Cortex of kidney (tissue), 1 donor: Measurements from ENCODE around the gene CUL3.
A peak's percentile ranks its signal among the peaks of the same experiment; 100 is the strongest.
"Not testable (repeated sequence)": the region's sequence is repeated elsewhere in the genome, so short reads cannot be mapped to it uniquely, and the experiment has no call there.

Experiments
- DNase-seq: peaks from one replicate; lab custom pipeline; 2025; lab: John Stamatoyannopoulos, UW

The CUL3 gene

GRCh38 chr2:224585211-224586088 lies at the start of gene CUL3:
Gene CUL3, minus strand, starts transcription at chr2:224585363. Its CDS starts 354 bp downstream, at chr2:224585009.
- peak; percentile 63 for DNase-seq

- no peak for DNase-seq
Observed at GRCh38 chr2:224630659-224631550, 45.7 kb upstream of the CUL3 start.

DNA sequence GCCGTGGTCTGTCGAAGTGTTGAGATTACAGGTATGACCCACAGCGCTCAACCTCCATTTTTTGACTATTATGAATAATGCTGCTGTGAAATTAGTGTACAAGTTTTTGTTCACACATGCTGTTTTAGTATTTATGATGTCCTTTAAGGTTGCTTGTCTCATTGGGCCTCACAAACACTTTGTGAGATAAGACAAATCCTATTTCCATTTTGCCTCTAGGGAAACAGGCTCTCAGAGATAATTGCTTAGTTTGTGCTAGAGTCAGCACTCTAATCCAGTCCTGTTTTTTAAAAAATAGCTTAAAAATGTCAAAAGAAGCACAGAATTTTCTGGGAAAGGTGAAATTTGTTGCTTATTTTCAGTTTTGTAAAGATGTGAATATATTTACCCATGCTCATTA lies 43.3 kb upstream of the CUL3 start:
- no peak for DNase-seq

- no peak for DNase-seq
Observed at GRCh38 chr2:224626735-224627134, 41.6 kb upstream of the CUL3 start.

- DNase-seq, result no peak
Observed at GRCh38 chr2:224613543-224614286, 28.6 kb upstream of the CUL3 start.

GRCh38 chr2:224612578-224612977 lies 27.4 kb upstream of the CUL3 start:
- DNase-seq, result no peak

- DNase-seq, result no peak
Observed at GRCh38 chr2:224611938-224612337, 26.8 kb upstream of the CUL3 start.

DNA sequence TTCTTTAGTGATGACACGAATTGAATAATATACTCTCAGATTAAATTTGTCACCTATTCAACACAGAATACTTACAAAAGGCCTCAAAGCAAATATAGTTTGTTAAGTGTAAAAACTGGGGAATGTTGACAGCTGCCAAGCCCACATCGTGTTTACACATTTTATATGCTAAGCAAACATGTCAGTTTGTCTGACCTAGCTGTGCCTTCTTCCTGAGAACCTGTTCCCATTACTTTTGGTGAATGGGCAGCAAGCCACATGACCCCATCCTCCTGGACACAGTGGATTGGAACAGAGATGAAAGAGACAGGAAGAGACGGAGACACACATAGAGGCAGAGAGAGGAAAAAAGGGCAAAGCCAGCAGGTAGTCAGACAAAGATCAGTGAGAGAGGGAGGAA lies 22.9 kb upstream of the CUL3 start:
- no peak for DNase-seq

DNA sequence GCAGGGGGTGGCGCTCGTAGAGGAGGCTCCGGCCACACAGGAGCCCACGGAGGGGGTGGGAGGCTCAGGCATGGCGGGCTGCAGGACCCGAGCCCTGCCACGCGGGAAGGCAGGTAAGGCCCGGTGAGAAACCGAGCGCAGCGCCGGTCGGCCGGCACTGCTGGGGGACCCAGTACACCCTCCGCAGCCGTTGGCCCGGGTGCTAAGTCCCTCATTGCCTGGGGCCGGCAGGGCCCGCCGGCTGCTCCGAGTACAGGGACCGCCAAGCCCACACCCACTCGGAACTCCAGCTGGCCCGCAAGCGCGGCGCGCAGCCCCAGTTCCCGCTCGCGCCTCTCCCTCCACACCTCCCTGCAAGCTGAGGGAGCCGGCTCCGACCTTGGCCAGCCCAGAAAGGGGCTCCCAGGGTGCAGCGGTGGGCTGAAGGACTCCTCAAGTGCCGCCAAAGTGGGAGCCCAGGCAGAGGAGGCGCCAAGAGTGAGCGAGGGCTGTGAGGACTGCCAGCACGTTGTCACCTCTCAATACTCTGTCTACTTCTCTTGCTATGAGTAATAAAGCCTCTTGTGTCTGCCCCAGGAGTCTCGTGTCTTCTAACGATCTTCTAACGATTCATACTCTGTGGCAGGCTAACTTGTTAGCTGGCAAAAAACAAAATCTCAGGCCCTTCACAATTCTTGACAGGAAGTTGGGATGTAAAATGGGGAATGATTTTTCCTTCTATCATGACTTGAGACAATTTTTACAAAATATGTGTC lies 18.8 kb upstream of the CUL3 start:
- DNase-seq, result not testable (repeated sequence)

DNA sequence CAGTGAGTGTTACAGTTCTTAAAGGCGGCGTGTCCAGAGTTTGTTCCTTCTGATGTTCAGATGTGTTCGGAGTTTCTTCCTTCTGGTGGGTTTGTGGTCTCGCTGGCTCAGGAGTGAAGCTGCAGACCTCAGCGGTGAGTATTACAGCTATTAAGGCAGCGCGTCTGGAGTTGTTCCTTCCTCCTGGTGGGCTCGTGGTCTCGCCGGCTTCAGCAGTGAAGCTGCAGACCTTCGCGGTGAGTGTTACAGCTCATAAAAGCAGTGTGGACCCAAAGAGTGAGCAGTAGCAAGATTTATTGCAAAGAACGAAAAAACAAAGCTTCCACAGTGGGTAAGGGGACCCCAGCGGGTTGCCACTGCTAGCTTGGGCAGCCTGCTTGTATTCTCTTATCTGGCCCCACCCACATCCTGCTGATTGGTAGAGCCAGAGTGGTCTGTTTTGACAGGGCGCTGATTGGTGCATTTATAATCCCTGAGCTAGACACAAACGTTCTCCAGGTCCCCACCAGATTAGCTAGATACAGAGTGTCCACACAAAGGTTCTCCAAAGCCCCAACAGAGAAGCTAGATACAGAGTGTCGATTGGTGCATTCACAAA lies 17.7 kb upstream of the CUL3 start:
- DNase-seq, result not testable (repeated sequence)

DNA sequence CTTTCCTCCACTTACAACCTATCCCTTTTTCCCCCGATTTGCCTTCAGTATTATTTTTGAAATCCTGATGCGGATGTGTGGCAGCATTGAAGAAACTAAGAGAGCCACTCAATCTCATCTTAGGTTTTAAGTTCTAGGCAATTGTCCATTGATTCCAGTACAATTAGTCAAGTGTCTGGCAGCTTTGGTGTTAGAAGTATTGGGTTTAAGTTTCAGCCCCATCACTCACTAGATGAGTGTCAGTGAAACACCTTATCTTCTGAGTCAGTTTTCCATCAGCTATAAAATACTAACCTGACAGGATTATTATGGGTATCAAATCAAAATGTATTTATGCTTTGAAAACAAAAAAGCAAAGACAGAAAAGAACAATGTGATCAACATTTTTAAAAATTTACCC lies 16.8 kb upstream of the CUL3 start:
- DNase-seq, result no peak

DNA sequence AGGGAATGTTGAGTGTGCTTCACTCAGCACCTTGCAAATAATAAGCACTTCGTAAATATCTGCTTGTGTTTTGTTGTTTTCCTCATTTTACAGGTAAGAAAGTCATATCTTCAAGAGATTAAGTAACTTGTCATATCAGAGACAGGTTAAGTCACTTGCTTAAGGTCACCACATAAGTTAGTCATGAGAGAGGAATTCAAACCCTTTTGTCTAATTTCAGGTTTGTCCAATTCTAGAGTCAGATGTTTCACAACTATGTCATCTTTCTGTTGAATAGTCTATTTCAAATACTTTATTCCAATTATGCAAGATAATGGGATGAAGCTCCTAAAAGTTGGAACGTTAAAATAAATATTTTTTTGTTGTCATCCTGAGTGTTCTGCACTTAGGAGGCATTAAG lies 13.5 kb upstream of the CUL3 start:
- DNase-seq, result no peak

DNA sequence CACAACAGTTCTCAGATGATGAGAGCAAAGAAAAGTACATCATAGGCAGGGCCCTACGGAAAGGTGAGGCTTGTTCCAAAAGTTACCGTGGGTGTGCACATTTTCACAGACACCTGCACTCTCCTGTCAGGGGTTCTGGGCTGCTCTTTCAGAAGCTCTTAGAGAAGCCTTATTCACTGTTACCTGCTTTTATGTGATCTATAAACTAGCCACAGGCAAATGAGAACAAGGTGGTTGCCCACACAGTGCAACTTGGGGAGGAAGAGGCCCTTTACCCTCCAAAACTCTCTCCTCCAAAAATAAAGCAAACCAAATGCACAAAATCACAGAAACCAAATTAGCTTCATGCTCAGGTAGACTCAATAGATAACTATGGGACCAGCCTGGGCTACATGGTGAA lies 11.1 kb upstream of the CUL3 start:
- DNase-seq, result no peak

GRCh38 chr2:224595518-224595917 lies 10.4 kb upstream of the CUL3 start:
- DNase-seq, result no peak

DNA sequence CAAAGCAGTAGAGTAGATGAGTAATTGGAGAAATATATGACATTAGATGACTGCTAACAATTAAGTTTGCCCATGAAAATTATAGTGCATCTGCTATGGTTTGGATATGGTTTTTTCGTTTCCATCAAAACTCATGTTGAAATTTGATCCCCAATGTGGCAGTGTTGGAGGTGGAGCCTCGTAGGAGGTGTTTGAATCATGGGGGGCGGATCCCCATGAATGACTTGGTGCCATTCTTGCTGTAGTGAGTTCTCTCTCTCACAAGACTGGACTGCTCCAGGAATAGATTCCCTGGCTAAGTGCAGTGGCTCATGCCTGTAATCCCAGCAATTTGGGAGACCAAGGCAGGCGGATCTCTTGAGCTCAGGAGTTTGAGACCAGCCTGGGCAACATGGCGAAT lies 9.7 kb upstream of the CUL3 start:
- no peak for DNase-seq

GRCh38 chr2:224591220-224591619 lies 6.1 kb upstream of the CUL3 start:
- no peak for DNase-seq

DNA sequence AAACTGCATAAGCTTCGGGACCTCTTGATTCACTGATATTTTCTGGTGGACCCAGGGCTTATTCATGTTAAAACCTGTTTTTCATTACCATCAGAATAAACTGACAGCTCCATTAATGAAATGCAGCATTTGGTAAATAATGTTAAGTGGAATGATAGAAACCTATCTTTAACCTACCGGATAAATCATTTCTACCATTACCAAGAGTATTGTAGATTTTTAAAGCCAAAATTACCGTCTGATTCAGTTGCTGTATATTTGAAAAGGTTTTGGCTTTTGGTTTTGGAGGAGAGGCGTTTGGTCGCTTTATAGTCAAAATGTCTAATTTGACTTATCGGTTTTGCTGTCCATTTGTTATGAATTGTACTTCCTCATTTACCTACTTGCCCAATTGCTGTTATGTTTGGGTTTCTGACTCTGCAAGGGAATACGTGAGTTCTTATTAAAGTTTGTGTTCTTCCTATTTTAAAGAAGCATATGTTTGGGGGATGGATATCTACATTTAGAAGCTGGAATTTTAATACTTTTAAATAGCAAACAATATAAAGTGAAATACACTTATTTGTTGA lies 1.0 kb upstream of the CUL3 start:
- no peak for DNase-seq

DNA sequence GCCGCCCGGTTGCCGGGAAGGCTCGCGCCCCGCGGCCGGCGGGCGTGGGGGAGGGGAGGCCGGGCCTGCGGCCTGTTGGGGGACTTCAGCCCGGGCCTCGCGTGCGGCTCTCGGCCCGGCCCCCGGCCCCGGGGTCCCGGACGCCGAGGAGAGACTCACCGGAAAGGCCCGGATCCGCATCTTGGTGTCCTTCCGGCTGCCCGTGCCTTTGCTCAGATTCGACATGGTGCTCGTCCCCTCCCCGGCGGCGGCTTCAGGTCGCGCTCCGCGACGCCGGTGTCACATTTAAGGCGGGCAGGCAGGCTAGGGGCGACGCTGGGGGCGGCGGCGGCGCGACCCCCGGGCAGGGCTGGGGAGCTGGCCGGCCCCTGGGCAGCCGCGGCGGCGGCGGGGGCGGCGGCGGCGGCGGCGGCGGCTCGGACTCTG lies 365 bp downstream of the CUL3 start:
- DNase-seq, result no peak

DNA sequence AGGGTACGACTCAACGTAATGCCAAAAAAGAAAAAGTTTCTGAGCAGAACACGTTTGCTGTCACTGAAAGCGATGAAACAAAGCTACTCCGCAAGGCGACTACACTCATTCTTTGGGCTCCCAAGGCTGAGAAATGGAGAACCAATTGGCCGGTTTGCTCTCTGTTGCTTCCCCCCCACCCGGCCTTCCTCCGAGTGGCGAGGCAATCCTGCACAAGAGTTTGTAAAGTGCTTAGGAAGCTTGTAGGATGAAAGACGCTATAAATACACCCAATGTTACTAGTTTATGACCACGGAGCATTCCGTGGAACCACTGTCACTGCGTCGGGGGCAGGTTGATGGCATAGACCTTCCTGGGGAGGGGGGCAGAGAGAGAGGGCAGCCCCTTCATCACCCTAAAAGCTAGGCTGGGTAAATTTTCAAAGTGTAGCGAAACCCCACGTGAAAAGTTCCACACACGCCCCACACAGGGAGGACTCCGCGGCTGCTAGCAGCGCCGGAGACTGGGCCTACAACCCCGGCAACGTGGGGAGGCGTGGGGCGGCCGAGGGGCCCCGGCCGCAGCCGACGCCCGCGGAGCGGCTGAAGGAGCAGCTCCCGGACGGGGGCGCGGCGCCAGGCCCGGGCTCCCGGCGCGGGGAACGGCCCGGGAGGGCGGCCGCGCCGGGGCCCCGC lies 915 bp downstream of the CUL3 start:
- DNase-seq, result no peak

DNA sequence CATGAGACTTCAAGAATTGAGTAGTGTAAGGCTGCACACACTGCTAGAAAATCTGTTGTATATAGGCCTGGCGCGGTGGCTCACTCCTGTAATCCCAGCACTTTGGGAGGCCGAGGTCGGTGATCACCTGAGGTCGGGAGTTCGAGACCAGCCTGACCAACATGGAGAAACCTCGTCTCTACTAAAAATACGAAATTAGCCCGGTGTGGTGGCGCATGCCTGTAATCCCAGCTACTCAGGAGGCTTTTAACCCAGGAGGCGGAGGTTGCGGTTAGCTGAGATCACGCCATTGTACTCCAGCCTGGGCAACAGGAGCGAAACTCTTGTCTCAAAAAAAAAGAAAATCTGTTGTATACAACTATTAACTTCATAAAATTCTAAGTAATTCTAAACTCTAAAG lies 2.1 kb downstream of the CUL3 start:
- DNase-seq, result not testable (repeated sequence)
